Activated CD8-positive, alpha-beta memory T cell treated with anti-CD3 and anti-CD28 coated beads for 24 hours (primary cell): ENCODE measurements around the gene NAA35.
"Not testable (repeated sequence)": the region's sequence is repeated elsewhere in the genome, so short reads cannot be mapped to it uniquely, and the experiment has no call there.

Source experiments
- DNase-seq: peaks from one replicate; pipeline ENCODE4 v3.0.0-alpha.2; 2020

Gene NAA35

GRCh38 chr9:86035827-86036440, 95.0 kb downstream of the NAA35 start:
- DNase-seq, result no peak

- DNase-seq, result no peak
These were observed 95.6 kb downstream of the NAA35 start for GRCh38 chr9:86036555-86036954.

GRCh38 chr9:86039991-86040860, 99.3 kb downstream of the NAA35 start:
- DNase-seq, result no peak

GRCh38 chr9:86040861-86041155, 99.9 kb downstream of the NAA35 start:
- DNase-seq, result no peak

GRCh38 chr9:86041311-86041741, 100.4 kb downstream of the NAA35 start:
- DNase-seq, result no peak

GRCh38 chr9:86042199-86042978, 101.4 kb downstream of the NAA35 start:
- DNase-seq, result no peak

- no peak for DNase-seq
These were observed 102.6 kb downstream of the NAA35 start for GRCh38 chr9:86043586-86043985.

- DNase-seq, result no peak
These were observed 103.1 kb downstream of the NAA35 start for GRCh38 chr9:86043999-86044398.

GRCh38 chr9:86045654-86046053, 104.7 kb downstream of the NAA35 start:
- DNase-seq, result no peak

GRCh38 chr9:86046071-86046636, 105.2 kb downstream of the NAA35 start:
- no peak for DNase-seq

- DNase-seq, result no peak
These were observed 106.0 kb downstream of the NAA35 start for GRCh38 chr9:86046930-86047341.

GRCh38 chr9:86047361-86047760, 106.4 kb downstream of the NAA35 start:
- DNase-seq, result no peak

- DNase-seq, result not testable (repeated sequence)
These were observed 107.2 kb downstream of the NAA35 start for GRCh38 chr9:86048018-86048742.

- DNase-seq, result no peak
These were observed 111.9 kb downstream of the NAA35 start for GRCh38 chr9:86052556-86053468.

GRCh38 chr9:86054695-86055094, 113.7 kb downstream of the NAA35 start:
- no peak for DNase-seq

- DNase-seq, result no peak
These were observed 116.5 kb downstream of the NAA35 start for GRCh38 chr9:86057491-86057890.

- no peak for DNase-seq
These were observed 121.2 kb downstream of the NAA35 start for GRCh38 chr9:86061972-86062739.

- DNase-seq, result no peak
These were observed 122.1 kb downstream of the NAA35 start for GRCh38 chr9:86062845-86063693.

GRCh38 chr9:86064220-86064619, 123.3 kb downstream of the NAA35 start:
- no peak for DNase-seq
